K562 (cell line): ENCODE measurements around the gene SDSL. TPM values are rescaled to one million over a fixed set of nuclear protein-coding genes. Genes with fewer than 3 reads are reported as not detected.

Experiments
- ATAC-seq: fragments of 200-7000 bp; cut with Tn5 transposase; 3 replicates; pipeline ENCODE4 v1.9.1; 2020; ENCODE audit warnings: moderate library complexity
- BruUV-seq: library from RNA; stranded (reverse); fragments of 400-500 nt; replicated peaks from 2 replicates; lab custom pipeline; 2021; lab: Mats Ljungman, UMichigan
- CTCF ChIA-PET: fragments of 300-600 bp; formaldehyde crosslinking; extraction: SDS; loops from one replicate; lab custom pipeline; 2021; ENCODE audit warnings: low intra/inter-chr PET ratio; lab: Yijun Ruan, JAX
- POLR2A ChIA-PET: fragments of 300-600, 350-650 bp; sonication (Branson Sonifier 250); formaldehyde crosslinking; extraction: SDS; loops from one replicate; lab custom pipeline; 2021; ENCODE audit warnings: antibody characterized with exemption, inconsistent platforms; lab: Yijun Ruan, JAX
- DNase-seq, 4 experiments: peaks; one replicate each; pipeline versions ENCODE4 v3.0.0 to v3.0.0-alpha.2; 2011 to 2018; ENCODE audit warnings: low spot score in 3 of 4, mixed read lengths in 3 of 4; ENCODE audit errors: extremely low read depth in 1 of 4
- FAIRE-seq: peaks from 2 replicates; lab custom pipeline; 2011; peaks lifted over from hg19 to GRCh38; lab: Jason Lieb, UNC
- H2AFZ ChIP-seq: 2 replicates; pipeline ENCODE4 v1.6.0; 2011; ENCODE audit warnings: low read depth, low read length, control low read depth, inconsistent platforms
- H3K27ac ChIP-seq: fragments of 200-600 bp; 3 replicates; pipeline ENCODE4 v1.8.0; 2011; ENCODE audit warnings: low read depth, mild to moderate bottlenecking, control low read depth, inconsistent platforms, low read length, moderate library complexity, mixed read lengths; ENCODE audit errors: extremely low read depth
- H3K27me3 ChIP-seq, 2 experiments: fragments of 300-600 bp in 1 of 2; 2 replicates in 1 of 2; 3 replicates in 1 of 2; pipeline versions ENCODE4 v1.6.0 to v1.8.0; 2011; ENCODE audit warnings: inconsistent platforms in 2 of 2, low read length in 2 of 2, mild to moderate bottlenecking in 1 of 2, mixed read lengths in 1 of 2, moderate library complexity in 1 of 2; ENCODE audit not compliant: control insufficient read depth in 2 of 2, insufficient read depth in 2 of 2
- H3K36me3 ChIP-seq: fragments of 300-600 bp; 3 replicates; pipeline ENCODE4 v1.8.0; 2011; ENCODE audit warnings: mild to moderate bottlenecking, low read length, inconsistent platforms; ENCODE audit not compliant: control insufficient read depth, insufficient read depth
- H3K4me1 ChIP-seq, 2 experiments: fragments of 200-600 bp in 1 of 2; replicated peaks in 1 of 2; 2 replicates in 1 of 2; 3 replicates in 1 of 2; pipeline versions ENCODE4 v1.5.1 to v1.8.0; 2011; ENCODE audit warnings: inconsistent platforms in 2 of 2, low read length in 2 of 2, mild to moderate bottlenecking in 1 of 2, mixed read lengths in 1 of 2, moderate library complexity in 1 of 2; ENCODE audit not compliant: control insufficient read depth in 2 of 2, insufficient read depth in 2 of 2
- H3K4me2 ChIP-seq: 2 replicates; pipeline ENCODE4 v1.6.1; 2011; ENCODE audit warnings: low read length, control low read depth, inconsistent platforms, mixed read lengths; ENCODE audit not compliant: insufficient read depth
- H3K4me3 ChIP-seq: fragments of 200-600 bp; sonication (generic), shearing (Covaris generic); 2 replicates; pipeline ENCODE4 v1.5.1; 2016; ENCODE audit warnings: control low read depth, inconsistent platforms
- H3K79me2 ChIP-seq: fragments of 200-600 bp; 3 replicates; pipeline ENCODE4 v1.8.0; 2011; ENCODE audit warnings: low read length, inconsistent platforms; ENCODE audit not compliant: control insufficient read depth, insufficient read depth
- H3K9ac ChIP-seq, 2 experiments: 2 replicates each; pipeline versions ENCODE4 v1.6.0 to v1.6.1; 2011; ENCODE audit warnings: low read depth in 2 of 2, low read length in 2 of 2, control low read depth in 1 of 2, inconsistent platforms in 1 of 2, mild to moderate bottlenecking in 1 of 2, mixed read lengths in 1 of 2; ENCODE audit not compliant: insufficient read depth in 1 of 2
- H3K9me1 ChIP-seq: one replicate; pipeline ENCODE4 v1.6.0; 2011; ENCODE audit warnings: inconsistent platforms, mild to moderate bottlenecking, low read length, moderate library complexity; ENCODE audit not compliant: control insufficient read depth, insufficient read depth
- H3K9me3 ChIP-seq: replicated peaks from 2 replicates; pipeline ENCODE4 v1.5.1; 2011; ENCODE audit warnings: low read depth, low read length, inconsistent platforms; ENCODE audit not compliant: control insufficient read depth, insufficient read depth
- H4K20me1 ChIP-seq: replicated peaks from 2 replicates; pipeline ENCODE4 v1.6.1; 2011; ENCODE audit warnings: low read length, inconsistent platforms, mixed read lengths; ENCODE audit not compliant: control insufficient read depth, insufficient read depth
- BRD4 ChIP-seq: fragments of 200-600 bp; sonication (generic); IDR thresholded peaks from 2 replicates; pipeline ENCODE4 v1.6.1; 2017; ENCODE audit warnings: inconsistent platforms
- CBX3 ChIP-seq, 2 experiments: IDR thresholded peaks; 1 replicate in 1 of 2; 2 replicates in 1 of 2; pipeline ENCODE4 v1.6.1; 2012; ENCODE audit warnings: inconsistent platforms in 2 of 2, low read length in 2 of 2, borderline replicate concordance in 1 of 2, control low read depth in 1 of 2
- FIP1L1 ChIP-seq: fragments of 200-400 bp; formaldehyde crosslinking; IDR thresholded peaks from 2 replicates; pipeline ENCODE4 v1.6.1; 2018; ENCODE audit warnings: mild to moderate bottlenecking, low read depth, low read length; ENCODE audit not compliant: poor library complexity, severe bottlenecking
- GATA2 ChIP-seq: sonication (generic); formaldehyde crosslinking; IDR thresholded peaks from 2 replicates; pipeline ENCODE4 v1.4.0; 2020; ENCODE audit warnings: mild to moderate bottlenecking, missing genetic modification reagents
- NR3C1 ChIP-seq: sonication (generic); formaldehyde crosslinking; IDR thresholded peaks from 2 replicates; pipeline ENCODE4 v1.8.1; 2022; ENCODE audit warnings: missing genetic modification reagents
- ZNF717 ChIP-seq: fragments of 250-450 bp; sonication (Bioruptor Pico); IDR thresholded peaks from 2 replicates; pipeline ENCODE4 v1.5.0; 2021
- WGBS: fragments of 100-300 bp; shearing (Covaris generic); methylation state at CpG from one replicate; pipeline ENCODE4 v1.1.6; 2016; ENCODE audit warnings: low coverage, mixed read lengths; ENCODE audit not compliant: insufficient coverage; ENCODE audit errors: missing lambda C conversion rate; 5-methylcytosine and 5-hydroxymethylcytosine counted together
- in situ Hi-C: fragments of 300-500 bp; cut with MboI; formaldehyde crosslinking; loops from 4 replicates; pipeline ENCODE4 v1.15.0; 2018; ENCODE audit warnings: inconsistent platforms, mixed read lengths
- intact Hi-C: fragments of 100-400 bp; cut with micrococcal nuclease; formaldehyde crosslinking; loops from 2 replicates; pipeline ENCODE4 v1.14.2; 2022
- polyA plus RNA-seq, 8 experiments: library from polyadenylated mRNA; depleted of rRNA in 4 of 8; stranded (reverse) in 5 of 8; unstranded in 3 of 8; fragments of >200 nt; fragmentation: Nextera tagmentation in 2 of 8; fragmentation: Illumina TruSeq in 1 of 8; extraction: Ambion mirVana in 2 of 8; extraction: Trizol in 1 of 8; gene quantifications; 2 replicates each; pipeline versions ENCODE4 v1.2.1 to v1.2.3, GENCODE V29; 2011 to 2014; ENCODE audit warnings: inconsistent platforms in 1 of 8, missing spikeins in 1 of 8
- total RNA-seq, 7 experiments: library from RNA; depleted of rRNA in 6 of 7; stranded (reverse); fragments of >200 nt in 6 of 7; fragmentation: Illumina TruSeq in 2 of 7; extraction: Trizol in 2 of 7; gene quantifications; 2 replicates each; pipeline versions ENCODE4 v1.2.1 to v1.2.3, GENCODE V29; 2011 to 2021; ENCODE audit warnings: low replicate concordance in 1 of 7
- TF ChIP-seq, protein P1 (sequence below): fragments of 450-650 bp; IDR thresholded peaks from one replicate; pipeline ENCODE4 v1.6.1; 2018; ENCODE audit warnings: mild to moderate bottlenecking, moderate library complexity; ENCODE audit not compliant: partially characterized antibody
- TF ChIP-seq, protein P2 (sequence below): fragments of 450-650 bp; formaldehyde crosslinking; IDR thresholded peaks from 2 replicates; pipeline ENCODE4 v1.4.0; 2020; ENCODE audit warnings: mild to moderate bottlenecking, moderate library complexity

Gene SDSL
- total and polyA plus RNA-seq, 9 of the 15 experiments (the other 6 are each of a cell fraction or from before 2014, with no cell fraction given), result 0.31 to 11.0 (median 7.4) TPM

DNA sequence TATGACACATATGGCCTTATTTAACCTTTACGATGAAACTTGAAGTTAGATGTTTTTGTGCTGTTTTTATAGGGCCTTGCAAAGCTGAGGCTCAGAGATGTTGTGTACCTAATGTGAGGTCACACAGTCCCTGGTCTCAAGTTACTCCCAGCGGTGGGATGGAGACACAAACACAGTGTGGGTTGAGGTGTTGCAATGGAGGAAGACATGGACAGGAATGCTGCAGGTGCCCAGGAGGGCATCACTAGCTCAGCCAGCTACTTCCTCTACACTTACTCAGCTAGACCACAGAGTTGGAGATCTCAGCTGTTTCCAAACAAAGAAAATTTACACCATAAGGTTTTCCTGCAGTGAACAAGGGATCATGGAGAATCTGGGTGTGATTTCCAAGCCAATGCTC is 34.0 kb downstream of the SDSL start (continued):
- TF ChIP-seq, protein P1, sequence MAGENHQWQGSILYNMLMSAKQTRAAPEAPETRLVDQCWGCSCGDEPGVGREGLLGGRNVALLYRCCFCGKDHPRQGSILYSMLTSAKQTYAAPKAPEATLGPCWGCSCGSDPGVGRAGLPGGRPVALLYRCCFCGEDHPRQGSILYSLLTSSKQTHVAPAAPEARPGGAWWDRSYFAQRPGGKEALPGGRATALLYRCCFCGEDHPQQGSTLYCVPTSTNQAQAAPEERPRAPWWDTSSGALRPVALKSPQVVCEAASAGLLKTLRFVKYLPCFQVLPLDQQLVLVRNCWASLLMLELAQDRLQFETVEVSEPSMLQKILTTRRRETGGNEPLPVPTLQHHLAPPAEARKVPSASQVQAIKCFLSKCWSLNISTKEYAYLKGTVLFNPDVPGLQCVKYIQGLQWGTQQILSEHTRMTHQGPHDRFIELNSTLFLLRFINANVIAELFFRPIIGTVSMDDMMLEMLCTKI, result no peak
- no peak for TF ChIP-seq NR3C1 (CRISPR knock-in tag)

DNA sequence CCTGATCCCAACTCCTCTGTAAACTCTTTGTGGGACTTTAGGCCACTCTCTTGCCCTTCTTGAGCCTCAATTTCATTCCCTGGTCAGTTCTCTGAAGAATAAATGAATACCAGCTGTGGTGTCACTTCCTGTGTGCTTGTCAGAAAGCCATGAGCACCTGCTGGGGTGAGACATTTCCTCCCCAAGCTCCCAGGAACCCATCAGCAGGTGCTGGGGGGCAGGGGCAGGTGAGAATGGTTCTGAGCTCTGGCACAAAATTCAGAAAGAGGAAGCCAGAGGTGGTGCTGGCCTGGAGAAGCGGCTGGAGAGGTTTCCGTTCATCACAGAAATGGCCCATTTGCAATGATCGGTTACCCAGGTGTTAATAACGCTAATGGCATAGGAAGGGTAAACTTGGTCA is 34.6 kb downstream of the SDSL start:
- FAIRE-seq, result no peak
- Histone ChIP-seq H3K4me3 (no peak overlapping the region), H3K9me1 (no peaks in the 10 kb centered on the region), H3K36me3 (no peaks in the 10 kb centered on the region), H3K27me3 (peaks cover 2 to 22% of the 10 kb centered on the region in 2 experiments; a peak in 3 of 5 replicates), H3K79me2 (no peaks in the 10 kb centered on the region), H2AFZ (no peak overlapping the region), H3K9ac (no peak overlapping the region), H3K4me1 (no peaks in the 10 kb centered on the region), H4K20me1 (no peaks in the 10 kb centered on the region), H3K27ac (no peak overlapping the region), H3K9me3 (no peaks in the 10 kb centered on the region), H3K4me2 (no peak overlapping the region)
- POLR2A ChIA-PET, result interaction anchor here (0.6 to 1.2 kb wide), 3 partner anchors 17 to 93 kb away, joined by 3 read pairs; partner anchors contain the start of gene SDSL
- ATAC-seq, result no peak
- intact Hi-C loops, result no loop called here
- 0% methylated on average over 4 of the region's 4 CpGs for WGBS
- no TSS peak for BruUV-seq
- TF ChIP-seq GATA2 (CRISPR knock-in tag), result no peak
- no peak for TF ChIP-seq CBX3 (IDR thresholded peaks at IDR 0.05; ENCODE audit: borderline replicate concordance in 1 of 2, low read length in 2 of 2)
- TF ChIP-seq, protein P2, sequence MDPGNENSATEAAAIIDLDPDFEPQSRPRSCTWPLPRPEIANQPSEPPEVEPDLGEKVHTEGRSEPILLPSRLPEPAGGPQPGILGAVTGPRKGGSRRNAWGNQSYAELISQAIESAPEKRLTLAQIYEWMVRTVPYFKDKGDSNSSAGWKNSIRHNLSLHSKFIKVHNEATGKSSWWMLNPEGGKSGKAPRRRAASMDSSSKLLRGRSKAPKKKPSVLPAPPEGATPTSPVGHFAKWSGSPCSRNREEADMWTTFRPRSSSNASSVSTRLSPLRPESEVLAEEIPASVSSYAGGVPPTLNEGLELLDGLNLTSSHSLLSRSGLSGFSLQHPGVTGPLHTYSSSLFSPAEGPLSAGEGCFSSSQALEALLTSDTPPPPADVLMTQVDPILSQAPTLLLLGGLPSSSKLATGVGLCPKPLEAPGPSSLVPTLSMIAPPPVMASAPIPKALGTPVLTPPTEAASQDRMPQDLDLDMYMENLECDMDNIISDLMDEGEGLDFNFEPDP (CRISPR knock-in tag), result no peak
- TF ChIP-seq FIP1L1, result no peak
- TF ChIP-seq ZNF717 (CRISPR knock-in tag), result no peak
- no peak for TF ChIP-seq BRD4
- in situ Hi-C loops, result no loop called here
- CTCF ChIA-PET, result interaction anchor here (0.6 kb wide), 1 partner anchor 452 kb away, joined by 4 read pairs; no protein-coding TSS in a partner anchor
- no peak for DNase-seq
